Mesendoderm (in vitro differentiated cells): ENCODE data around the gene FPR1.

Experiments used
- DNase-seq: peaks from one replicate; pipeline ENCODE4 v3.0.0; 2013
- H2AK5ac ChIP-seq: 2 replicates; pipeline ENCODE4 v1.6.1; 2013; ENCODE audit warnings: low read length, inconsistent platforms
- H2BK120ac ChIP-seq: 2 replicates; pipeline ENCODE4 v1.6.1; 2013; ENCODE audit warnings: low read depth, mild to moderate bottlenecking, low read length, moderate library complexity, mixed read lengths
- H2BK15ac ChIP-seq: replicated peaks from 2 replicates; pipeline ENCODE4 v1.6.1; 2013; ENCODE audit warnings: low read depth, mild to moderate bottlenecking, moderate library complexity
- H2BK5ac ChIP-seq: 2 replicates; pipeline ENCODE4 v1.6.1; 2013; ENCODE audit warnings: low read length, inconsistent platforms
- H3K18ac ChIP-seq: 2 replicates; pipeline ENCODE4 v1.6.1; 2013; ENCODE audit warnings: mild to moderate bottlenecking, low read length, mixed read lengths
- H3K23ac ChIP-seq: one replicate; pipeline ENCODE4 v1.6.1; 2013; ENCODE audit warnings: low read length
- H3K27ac ChIP-seq: 2 replicates; pipeline ENCODE4 v1.5.1; 2013; ENCODE audit warnings: low read depth, mild to moderate bottlenecking, inconsistent platforms, low read length, moderate library complexity
- H3K27me3 ChIP-seq: 2 replicates; pipeline ENCODE4 v1.6.1; 2013; ENCODE audit warnings: low read length, control low read depth, mild to moderate bottlenecking, inconsistent platforms; ENCODE audit not compliant: insufficient read depth, poor library complexity
- H3K36me3 ChIP-seq: 2 replicates; pipeline ENCODE4 v1.6.1; 2013; ENCODE audit warnings: low read length, inconsistent platforms; ENCODE audit not compliant: control insufficient read depth, insufficient read depth
- H3K4ac ChIP-seq: one replicate; pipeline ENCODE4 v1.6.1; 2013; ENCODE audit warnings: low read depth, mild to moderate bottlenecking, low read length, moderate library complexity
- H3K4me1 ChIP-seq: 2 replicates; pipeline ENCODE4 v1.6.1; 2013; ENCODE audit warnings: low read depth, low read length, inconsistent platforms; ENCODE audit not compliant: control insufficient read depth
- H3K4me2 ChIP-seq: 2 replicates; pipeline ENCODE4 v1.6.1; 2013; ENCODE audit warnings: low read length
- H3K4me3 ChIP-seq: 2 replicates; pipeline ENCODE4 v1.5.1; 2013; ENCODE audit warnings: mild to moderate bottlenecking, low read length
- H3K56ac ChIP-seq: one replicate; pipeline ENCODE4 v1.6.1; 2013; ENCODE audit warnings: low read length
- H3K79me1 ChIP-seq: 2 replicates; pipeline ENCODE4 v1.6.1; 2013; ENCODE audit warnings: low read length, inconsistent platforms
- H3K79me2 ChIP-seq: 2 replicates; pipeline ENCODE4 v1.6.1; 2013; ENCODE audit warnings: mild to moderate bottlenecking, low read length; ENCODE audit not compliant: control insufficient read depth, insufficient read depth
- H3K9ac ChIP-seq: 2 replicates; pipeline ENCODE4 v1.6.1; 2013; ENCODE audit warnings: low read length, inconsistent platforms
- H4K5ac ChIP-seq: one replicate; pipeline ENCODE4 v1.6.1; 2013; ENCODE audit warnings: low read length
- H4K8ac ChIP-seq: one replicate; pipeline ENCODE4 v1.6.1; 2013; ENCODE audit warnings: low read depth, mild to moderate bottlenecking, control low read depth, low read length, moderate library complexity
- WGBS: extraction: QIAGEN DNeasy Blood & Tissue Kit; methylation state at CpG from one replicate; pipeline ENCODE4 v1.1.7; 2013; ENCODE audit warnings: low lambda C conversion rate, missing lambda C conversion rate; ENCODE audit not compliant: insufficient coverage; ENCODE audit errors: extremely low coverage; 5-methylcytosine and 5-hydroxymethylcytosine counted together

The FPR1 gene

GRCh38 chr19:51712461-51713081 lies 39.1 kb downstream of the FPR1 start:
- no peak overlapping the region for H3K4ac ChIP-seq
- no peak overlapping the region for H2AK5ac ChIP-seq
- H3K9ac ChIP-seq: no peak overlapping the region
- no peaks in the 10 kb centered on the region for H3K79me1 ChIP-seq
- H3K27ac ChIP-seq: no peak overlapping the region
- no peaks in the 10 kb centered on the region for H3K27me3 ChIP-seq
- no peak overlapping the region for H2BK15ac ChIP-seq
- H2BK120ac ChIP-seq: no peak overlapping the region
- H2BK5ac ChIP-seq: no peak overlapping the region
- H3K56ac ChIP-seq: no peak overlapping the region
- H4K5ac ChIP-seq: no peak overlapping the region
- whole genome bisulfite sequencing: no CpG with 5 or more reads among the region's 9 CpGs
- no peak overlapping the region for H3K4me3 ChIP-seq
- H3K4me2 ChIP-seq: no peak overlapping the region
- no peak overlapping the region for H4K8ac ChIP-seq
- no peak overlapping the region for H3K23ac ChIP-seq
- DNase-seq: peak; percentile 88
- no peak overlapping the region for H3K18ac ChIP-seq
- no peaks in the 10 kb centered on the region for H3K36me3 ChIP-seq
- H3K4me1 ChIP-seq: no peaks in the 10 kb centered on the region
- H3K79me2 ChIP-seq: no peaks in the 10 kb centered on the region

DNA sequence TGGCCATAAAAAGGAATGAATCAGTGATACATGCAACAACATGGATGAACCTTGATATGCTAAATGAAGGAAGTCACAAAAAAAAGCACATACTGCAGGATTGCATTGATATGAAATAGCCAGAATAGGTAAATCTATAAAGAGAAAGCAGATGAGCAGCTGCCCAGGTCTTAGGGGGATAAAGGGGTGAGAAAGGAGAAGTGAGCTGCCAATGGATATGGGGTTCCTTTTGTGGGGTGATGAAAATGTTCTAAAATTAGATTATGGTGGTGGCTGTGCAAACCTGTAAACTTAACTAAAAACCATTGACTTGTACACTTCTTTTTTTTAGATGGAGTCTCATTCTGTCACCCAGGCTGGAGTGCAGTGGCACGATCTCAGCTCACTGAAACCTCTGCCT lies 40.0 kb downstream of the FPR1 start:
- Histone ChIP-seq H2AK5ac (no peak overlapping the region), H3K36me3 (no peaks in the 10 kb centered on the region), H3K79me2 (no peaks in the 10 kb centered on the region), H3K27me3 (no peaks in the 10 kb centered on the region), H3K23ac (no peak overlapping the region), H3K4me1 (no peaks in the 10 kb centered on the region), H4K8ac (no peak overlapping the region), H3K4me2 (no peak overlapping the region), H4K5ac (no peak overlapping the region), H3K9ac (no peak overlapping the region), H3K18ac (no peak overlapping the region), H2BK15ac (no peak overlapping the region), H3K56ac (no peak overlapping the region), H3K4me3 (no peak overlapping the region), H2BK5ac (no peak overlapping the region), H2BK120ac (no peak overlapping the region), H3K79me1 (no peaks in the 10 kb centered on the region), H3K4ac (no peak overlapping the region), H3K27ac (no peak overlapping the region)
- WGBS: no CpG with 5 or more reads among the region's 1 CpG
- no peak for DNase-seq

- Histone ChIP-seq H3K27ac (no peak overlapping the region), H3K79me1 (no peaks in the 10 kb centered on the region), H3K36me3 (peaks cover under 1% of the 10 kb centered on the region), H2BK15ac (no peak overlapping the region), H3K56ac (no peak overlapping the region), H2AK5ac (no peak overlapping the region), H4K5ac (no peak overlapping the region), H3K9ac (no peak overlapping the region), H3K27me3 (no peaks in the 10 kb centered on the region), H2BK5ac (no peak overlapping the region), H3K18ac (no peak overlapping the region), H4K8ac (no peak overlapping the region), H3K4me1 (no peaks in the 10 kb centered on the region), H3K23ac (no peak overlapping the region), H3K4me3 (no peak overlapping the region), H3K4ac (no peak overlapping the region), H2BK120ac (no peak overlapping the region), H3K79me2 (no peaks in the 10 kb centered on the region), H3K4me2 (no peak overlapping the region)
- no peak for DNase-seq
- no CpG with 5 or more reads among the region's 2 CpGs for WGBS
Measured at GRCh38 chr19:51710163-51710562, 41.5 kb downstream of the FPR1 start.

GRCh38 chr19:51709575-51709974 lies 42.1 kb downstream of the FPR1 start:
- no CpG with 5 or more reads among the region's 6 CpGs for WGBS
- H3K9ac ChIP-seq: no peak overlapping the region
- H3K79me2 ChIP-seq: no peaks in the 10 kb centered on the region

DNA sequence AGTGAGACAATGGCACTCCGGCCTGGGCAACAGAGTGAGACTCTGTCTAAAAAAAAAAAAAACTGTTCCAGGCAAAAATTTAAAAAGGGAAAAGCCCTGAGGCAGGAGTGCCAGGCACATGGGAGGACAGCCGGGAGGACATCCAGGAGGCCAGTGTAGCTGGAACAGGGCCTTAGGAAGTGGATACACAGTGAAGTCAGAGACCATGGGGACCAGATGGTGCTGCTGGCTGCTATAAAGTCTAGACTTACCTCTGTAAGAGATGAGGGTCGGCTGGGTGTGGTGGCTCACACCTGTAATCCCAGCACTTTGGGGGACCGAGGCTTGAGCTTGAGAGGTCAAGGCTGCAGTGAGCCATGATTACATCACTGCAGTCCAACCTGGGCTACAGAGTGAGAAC lies 42.9 kb downstream of the FPR1 start:
- Histone ChIP-seq H3K9ac (no peak overlapping the region), H3K18ac (no peak overlapping the region), H3K4me2 (no peak overlapping the region), H3K79me1 (no peaks in the 10 kb centered on the region), H2BK120ac (no peak overlapping the region), H3K4me3 (no peak overlapping the region), H4K5ac (no peak overlapping the region), H3K56ac (no peak overlapping the region), H2BK15ac (no peak overlapping the region), H2BK5ac (no peak overlapping the region), H3K27ac (no peak overlapping the region), H3K4me1 (no peaks in the 10 kb centered on the region), H4K8ac (no peak overlapping the region), H3K27me3 (no peaks in the 10 kb centered on the region), H3K79me2 (no peaks in the 10 kb centered on the region), H3K23ac (no peak overlapping the region), H2AK5ac (no peak overlapping the region), H3K36me3 (peaks cover 1% of the 10 kb centered on the region), H3K4ac (no peak overlapping the region)
- no CpG with 5 or more reads among the region's 4 CpGs for WGBS
- no peak for DNase-seq

More at GRCh38 chr19:51709575-51709974, 42.1 kb downstream of the FPR1 start:
- Histone ChIP-seq H4K5ac (no peak overlapping the region), H3K23ac (no peak overlapping the region), H2AK5ac (no peak overlapping the region), H2BK5ac (no peak overlapping the region), H3K4me1 (no peaks in the 10 kb centered on the region), H3K56ac (no peak overlapping the region), H3K79me1 (no peaks in the 10 kb centered on the region), H2BK120ac (no peak overlapping the region), H3K4me3 (no peak overlapping the region), H4K8ac (no peak overlapping the region), H2BK15ac (no peak overlapping the region), H3K27me3 (no peaks in the 10 kb centered on the region), H3K4ac (no peak overlapping the region), H3K27ac (no peak overlapping the region), H3K18ac (no peak overlapping the region), H3K36me3 (peaks cover 1% of the 10 kb centered on the region), H3K4me2 (no peak overlapping the region)
- no peak for DNase-seq

DNA sequence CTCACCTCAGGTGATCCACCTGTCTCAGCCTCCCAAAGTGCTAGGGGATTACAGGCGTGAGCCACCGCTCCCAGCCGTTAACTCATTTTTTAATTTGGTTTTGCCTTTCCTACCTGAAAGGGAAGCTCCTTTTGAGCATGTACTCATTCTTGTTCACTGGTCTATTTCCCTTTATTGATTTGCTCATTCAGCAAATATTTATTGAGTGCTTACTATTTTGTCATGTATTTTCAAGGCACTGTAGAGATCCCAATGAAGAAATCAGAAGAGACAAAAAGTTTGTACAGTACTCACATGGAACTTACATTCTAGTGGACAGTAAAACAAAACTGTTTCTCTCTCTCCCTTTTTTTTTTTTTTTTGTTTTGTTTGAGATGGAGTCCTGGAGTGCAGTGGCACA lies 44.8 kb downstream of the FPR1 start:
- no peaks in the 10 kb centered on the region for H3K27me3 ChIP-seq
- no peaks in the 10 kb centered on the region for H3K79me2 ChIP-seq
- H3K9ac ChIP-seq: no peak overlapping the region
- H3K56ac ChIP-seq: no peak overlapping the region
- H3K79me1 ChIP-seq: no peaks in the 10 kb centered on the region
- H3K4me2 ChIP-seq: no peak overlapping the region
- H2BK120ac ChIP-seq: no peak overlapping the region
- H3K27ac ChIP-seq: no peak overlapping the region
- H3K18ac ChIP-seq: no peak overlapping the region
- no peak overlapping the region for H2AK5ac ChIP-seq
- H2BK5ac ChIP-seq: no peak overlapping the region
- no peak overlapping the region for H4K5ac ChIP-seq
- H3K23ac ChIP-seq: no peak overlapping the region
- no peak overlapping the region for H4K8ac ChIP-seq
- DNase-seq: no peak
- no peak overlapping the region for H2BK15ac ChIP-seq
- no peaks in the 10 kb centered on the region for H3K4me1 ChIP-seq
- no peak overlapping the region for H3K4me3 ChIP-seq
- no peak overlapping the region for H3K4ac ChIP-seq
- no CpG with 5 or more reads among the region's 3 CpGs for WGBS
- peaks cover 1% of the 10 kb centered on the region for H3K36me3 ChIP-seq
